Dermis microvascular lymphatic vessel endothelial cell (primary cell): ENCODE measurements around the gene TIAM2. TPM values are rescaled to one million over a fixed set of nuclear protein-coding genes. Genes with fewer than 3 reads are reported as not detected.
A peak's percentile ranks its signal among the peaks of the same experiment; 100 is the strongest.
"Not testable (repeated sequence)": the region's sequence is repeated elsewhere in the genome, so short reads cannot be mapped to it uniquely, and the experiment has no call there.

Experiments used
- DNase-seq, 2 donors: peaks; one replicate each; pipeline versions ENCODE4 v3.0.0 to v3.0.0-alpha.2; 2010; ENCODE audit warnings: low read depth in 2 of 2
- total RNA-seq: library from RNA; depleted of rRNA; stranded (reverse); fragments of >200 nt; gene quantifications from 2 replicates; pipeline ENCODE4 v1.2.1, GENCODE V29; 2014

Gene TIAM2
- total RNA-seq, 1 donor from 2014 or later, result 12.8 TPM

DNA sequence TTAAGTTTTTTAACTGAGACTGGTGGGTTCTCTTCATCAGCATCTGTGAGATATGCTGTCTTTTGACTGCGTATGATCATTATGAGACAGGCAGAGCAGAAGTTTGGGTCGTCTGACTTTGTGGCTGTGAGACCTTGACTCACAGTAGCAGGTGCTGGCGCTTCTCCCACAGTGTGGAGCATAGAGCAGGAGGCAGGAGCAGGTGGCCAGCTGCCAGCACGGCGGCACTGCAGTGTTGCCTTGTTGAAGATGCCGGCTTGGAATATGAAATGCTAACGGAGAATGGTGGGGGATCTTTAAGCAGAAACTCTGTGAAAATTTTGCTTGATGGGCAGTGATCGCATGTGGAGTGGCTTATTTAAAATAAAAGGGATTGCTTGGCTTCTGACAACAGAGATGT lies 105.0 kb downstream of the TIAM2 start:
- peak in 1 of 2 donors; percentile 62 for DNase-seq

- no peak for DNase-seq
Measured at GRCh38 chr6:155100591-155100990, 105.5 kb downstream of the TIAM2 start.

DNA sequence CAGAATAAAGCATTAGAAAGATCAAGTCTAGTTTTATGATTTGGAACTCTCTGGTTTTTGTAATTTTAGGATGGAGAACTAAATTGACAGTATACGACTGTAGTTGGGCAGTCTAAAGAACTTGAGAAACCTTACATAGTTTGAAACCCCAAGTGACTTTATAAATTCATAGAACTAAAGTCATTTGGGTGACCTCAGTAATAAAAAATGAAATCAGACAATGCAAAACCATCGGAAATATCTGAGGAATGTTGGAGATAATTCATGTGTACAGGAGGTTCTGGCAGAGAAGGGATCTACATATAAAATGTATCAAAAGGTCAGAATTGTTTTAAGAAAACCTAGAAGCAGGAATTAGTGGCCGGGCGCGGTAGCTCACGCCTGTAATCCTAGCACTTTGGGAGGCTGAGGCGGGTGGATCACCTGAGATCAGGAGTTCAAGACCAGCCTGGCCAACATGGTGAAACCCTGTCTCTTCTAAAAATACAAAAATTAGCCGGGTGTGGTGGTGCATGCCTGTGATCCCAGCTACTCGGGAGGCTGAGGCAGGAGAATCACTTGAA lies 108.0 kb downstream of the TIAM2 start:
- peak; percentile 40 to 63 for DNase-seq

DNA sequence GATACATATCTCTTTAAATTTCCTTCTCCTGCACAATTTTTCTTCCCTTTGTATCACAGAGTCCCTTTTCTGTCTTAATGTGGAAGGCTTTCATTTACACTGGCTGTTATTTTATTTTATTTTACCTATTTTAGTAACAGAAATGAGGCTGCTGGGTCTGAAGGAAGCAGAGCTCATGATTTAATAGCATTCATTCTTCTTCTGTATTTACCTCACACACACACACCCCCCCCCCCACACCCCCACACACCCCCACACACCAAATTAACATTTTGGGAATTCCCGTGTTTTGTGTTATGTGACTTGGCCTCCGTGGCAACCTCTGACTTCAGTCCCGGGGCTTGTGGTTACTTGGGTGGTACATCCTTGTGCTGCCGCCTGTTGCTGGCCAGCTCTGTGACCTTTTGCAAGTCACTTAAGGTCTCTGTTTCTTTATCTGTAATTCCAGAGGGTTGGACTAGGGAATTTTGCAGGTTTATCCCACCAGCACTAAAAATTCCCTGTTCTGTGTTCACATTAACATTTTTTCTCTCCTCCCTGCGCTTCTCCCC lies 108.8 kb downstream of the TIAM2 start:
- peak in 1 of 2 donors; percentile 46 for DNase-seq

DNA sequence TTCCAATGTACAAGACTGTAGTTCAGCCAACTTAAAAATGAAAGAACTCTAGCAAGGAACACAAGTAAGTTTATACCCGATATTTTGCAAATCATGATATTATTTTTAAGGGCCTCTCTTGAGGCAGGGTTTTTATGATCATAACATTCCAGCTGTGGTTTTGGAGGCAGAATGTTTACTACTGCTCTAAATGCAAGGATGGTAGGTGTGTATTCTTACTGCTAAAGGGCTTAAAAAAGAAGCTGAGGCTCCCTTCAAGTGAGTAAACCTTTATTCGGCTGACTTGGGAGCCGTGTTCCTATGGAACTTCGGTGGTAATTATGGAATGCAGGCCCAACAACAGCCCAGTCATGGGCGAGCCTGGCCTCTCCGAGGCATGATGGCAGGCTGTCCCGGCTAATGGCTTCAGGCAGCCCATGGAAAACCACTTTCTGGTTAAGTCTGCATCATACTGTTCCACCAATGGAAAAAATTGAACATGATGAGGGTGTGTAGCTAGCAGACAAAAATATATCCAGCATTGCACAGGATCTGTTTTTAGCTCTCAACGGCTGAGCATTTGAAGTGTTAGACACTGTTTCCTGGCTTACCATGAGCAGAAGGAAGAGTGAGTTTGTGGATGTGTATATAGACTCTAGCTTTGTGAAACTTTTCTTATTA lies 111.5 kb downstream of the TIAM2 start:
- DNase-seq, result no peak

GRCh38 chr6:155107432-155108069 lies 112.4 kb downstream of the TIAM2 start:
- DNase-seq, result no peak

DNA sequence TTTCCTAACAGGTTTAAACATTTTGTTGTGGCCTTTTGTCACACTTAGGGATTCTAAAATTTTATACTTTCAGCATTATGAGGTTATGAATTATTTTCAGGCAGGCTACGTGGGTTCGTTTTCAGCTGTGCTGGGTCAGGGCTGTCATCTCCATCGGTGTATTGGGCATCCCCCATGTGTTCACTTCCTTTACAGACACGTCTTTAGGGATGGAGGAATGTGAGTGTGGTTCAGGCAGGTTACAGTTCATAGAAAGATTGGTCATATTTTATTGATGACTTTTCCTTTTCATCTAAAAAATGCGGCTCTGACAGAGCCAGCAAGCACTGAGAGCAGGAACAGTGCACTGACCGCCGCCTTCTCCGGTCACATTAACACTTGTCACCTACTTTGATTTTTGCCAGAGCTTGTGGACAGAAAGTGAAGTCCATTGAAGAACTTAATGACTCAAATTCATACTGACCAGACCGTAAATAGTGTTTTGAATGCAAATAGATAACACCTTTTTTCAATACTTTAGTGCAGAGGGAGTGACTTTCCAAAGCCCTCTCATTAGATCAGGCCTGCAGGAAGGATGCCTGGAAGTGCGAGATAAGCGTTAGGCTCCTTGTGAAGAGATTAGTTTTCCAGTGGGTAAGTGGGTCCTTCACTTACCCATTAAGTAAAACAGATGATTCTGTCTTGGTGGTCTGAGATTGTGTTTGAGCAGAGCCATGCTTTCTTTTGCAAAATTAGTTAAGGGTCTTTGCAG lies 113.1 kb downstream of the TIAM2 start:
- peak in 1 of 2 donors; percentile 37 for DNase-seq

- no peak for DNase-seq
Measured at GRCh38 chr6:155110721-155111120, 115.6 kb downstream of the TIAM2 start.

DNA sequence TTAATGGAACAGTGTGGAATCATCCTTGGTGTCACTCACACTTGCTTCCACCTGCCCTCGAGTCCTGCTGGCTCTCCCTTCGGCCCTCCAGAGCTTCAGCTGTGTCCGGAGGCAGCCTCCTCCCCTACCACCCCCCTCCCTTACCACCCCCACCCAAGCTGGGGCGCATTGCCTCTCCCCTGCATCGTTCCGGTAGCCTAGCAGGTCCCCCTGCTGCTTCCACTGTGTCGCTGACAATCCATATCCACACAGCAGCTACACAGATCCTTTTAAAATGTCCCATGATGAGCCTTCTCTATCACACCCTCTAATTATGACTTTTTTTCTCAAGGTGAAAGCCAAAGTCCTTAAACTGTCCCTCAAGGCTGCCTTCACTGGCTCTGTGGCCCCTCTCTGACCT lies 117.6 kb downstream of the TIAM2 start:
- no peak for DNase-seq

DNA sequence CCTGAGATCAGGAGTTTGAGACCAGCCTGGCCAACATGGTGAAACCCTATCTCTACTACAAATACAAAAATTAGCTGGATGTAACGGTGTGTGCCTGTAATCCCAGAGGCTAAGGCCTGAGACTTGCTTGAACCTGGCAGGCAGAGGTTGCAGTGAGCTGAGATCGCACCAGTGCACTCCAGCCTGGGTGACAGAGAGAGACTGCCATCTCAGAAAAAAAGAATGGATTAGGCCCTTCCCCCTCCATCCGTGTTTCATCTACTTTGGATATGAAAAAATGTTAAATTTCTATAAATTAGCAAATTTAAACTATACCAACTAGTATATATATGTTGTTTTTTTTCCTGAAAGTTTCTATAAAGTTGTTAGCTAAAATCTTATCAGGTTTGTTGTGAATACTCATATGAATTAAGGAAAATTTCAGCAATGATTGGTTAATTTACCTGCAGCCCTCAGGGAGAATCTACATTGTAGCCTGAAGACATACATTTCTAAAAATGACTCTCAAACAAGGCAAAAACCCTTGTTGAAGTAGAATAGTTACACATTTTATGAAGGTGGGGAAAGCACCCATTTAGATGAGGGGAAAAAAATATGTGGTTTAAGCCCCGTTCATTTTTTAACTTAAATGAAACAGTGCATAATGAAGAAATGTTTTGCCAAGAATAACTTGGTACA lies 120.9 kb downstream of the TIAM2 start:
- DNase-seq, result no peak

DNA sequence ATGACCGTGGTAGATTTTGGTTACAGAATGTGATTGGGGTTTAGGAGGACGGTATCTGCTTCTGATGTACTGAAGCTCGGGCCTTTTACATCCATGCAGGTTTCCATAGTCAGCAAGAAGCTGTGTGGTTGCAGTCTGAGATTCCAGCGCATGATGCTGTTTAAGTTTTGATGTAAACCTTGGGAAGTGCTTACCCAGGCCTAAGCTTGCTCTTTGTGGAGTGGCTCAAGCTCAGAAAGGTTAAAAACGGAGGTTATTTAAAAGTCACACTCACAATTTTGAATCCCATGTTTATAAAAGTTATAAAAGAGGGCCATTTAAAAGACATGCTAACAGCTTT lies 121.4 kb downstream of the TIAM2 start:
- no peak for DNase-seq

DNA sequence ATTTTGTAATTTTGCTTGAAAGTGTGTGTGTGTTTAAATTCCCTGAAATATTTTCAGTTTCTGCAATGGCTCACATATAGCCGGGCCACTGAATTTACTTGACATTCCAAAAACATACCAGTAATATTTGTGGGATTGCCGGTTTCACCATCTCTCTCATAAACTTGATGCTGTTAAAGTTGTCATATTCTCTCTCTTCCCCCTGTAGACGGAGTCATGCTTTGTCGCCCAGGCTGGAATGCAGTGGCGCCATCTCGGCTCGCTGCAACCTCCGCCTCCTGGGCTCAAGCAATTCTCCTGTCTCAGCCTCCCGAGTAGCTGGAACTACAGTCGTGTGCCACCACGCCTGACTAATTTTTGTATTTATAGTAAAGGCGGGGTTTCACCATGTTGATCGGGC lies 122.1 kb downstream of the TIAM2 start:
- no peak for DNase-seq

DNA sequence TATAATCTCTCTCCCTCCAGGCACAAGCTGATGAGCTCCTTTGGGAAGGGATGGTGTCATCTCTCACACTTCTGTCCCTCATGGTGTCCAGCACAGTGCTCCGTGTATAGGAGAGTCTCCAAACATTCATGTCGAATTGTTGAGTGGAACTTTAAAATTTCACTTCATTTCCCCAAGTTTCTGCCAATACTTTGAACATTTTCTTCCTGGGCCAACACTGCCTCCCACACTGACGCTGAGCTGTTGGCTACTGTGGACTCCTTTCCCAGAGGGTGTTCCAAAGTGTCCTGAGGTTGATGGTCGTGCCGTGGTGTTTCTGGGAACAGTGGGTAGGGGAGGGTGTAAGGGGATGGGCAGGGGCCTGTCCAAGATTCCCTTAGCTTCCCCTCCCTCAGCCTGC lies 122.7 kb downstream of the TIAM2 start:
- DNase-seq, result no peak

DNA sequence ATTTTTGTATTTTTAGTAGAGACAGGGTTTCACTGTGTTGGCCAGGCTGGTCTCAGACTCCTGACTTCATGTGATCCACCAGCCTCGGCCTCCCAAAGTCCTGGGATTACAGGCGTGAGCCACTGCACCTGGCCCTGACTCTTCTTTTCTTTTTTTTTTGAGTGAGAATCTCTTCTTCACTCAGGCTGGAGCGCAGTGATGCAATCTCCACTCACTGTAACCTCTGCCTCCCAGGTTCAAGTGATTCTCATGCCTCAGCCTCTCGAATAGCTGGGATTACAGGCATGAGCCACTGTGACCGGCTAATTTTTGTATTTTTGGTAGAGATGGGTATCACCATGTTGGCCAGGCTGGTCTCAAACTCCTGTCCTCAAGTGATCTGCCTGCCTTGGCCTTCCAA lies 124.1 kb downstream of the TIAM2 start:
- DNase-seq, result not testable (repeated sequence)

GRCh38 chr6:155120034-155120433 lies 124.9 kb downstream of the TIAM2 start:
- no peak for DNase-seq

DNA sequence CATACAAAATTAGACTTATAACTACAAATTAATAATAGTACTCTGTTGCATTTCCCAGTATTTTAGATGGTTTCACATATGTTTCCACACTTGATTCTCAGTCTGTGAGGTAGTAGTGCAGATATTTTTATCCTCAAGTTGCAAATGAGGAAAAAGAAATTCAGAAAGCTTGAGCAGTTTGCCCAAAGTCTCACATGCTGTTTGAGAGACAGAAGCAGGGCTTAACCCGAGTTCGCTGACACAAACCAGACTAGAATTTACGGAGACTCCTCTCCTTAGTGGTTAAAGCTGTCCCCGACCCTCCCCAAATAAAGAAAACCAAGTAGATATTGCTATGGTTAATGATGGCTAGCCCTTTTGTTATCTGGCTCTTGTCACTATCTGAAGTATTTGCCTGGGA lies 126.2 kb downstream of the TIAM2 start:
- DNase-seq, result no peak

GRCh38 chr6:155121699-155122098 lies 126.6 kb downstream of the TIAM2 start:
- DNase-seq, result no peak

- DNase-seq, result no peak
Measured at GRCh38 chr6:155122199-155122950, 127.3 kb downstream of the TIAM2 start.

DNA sequence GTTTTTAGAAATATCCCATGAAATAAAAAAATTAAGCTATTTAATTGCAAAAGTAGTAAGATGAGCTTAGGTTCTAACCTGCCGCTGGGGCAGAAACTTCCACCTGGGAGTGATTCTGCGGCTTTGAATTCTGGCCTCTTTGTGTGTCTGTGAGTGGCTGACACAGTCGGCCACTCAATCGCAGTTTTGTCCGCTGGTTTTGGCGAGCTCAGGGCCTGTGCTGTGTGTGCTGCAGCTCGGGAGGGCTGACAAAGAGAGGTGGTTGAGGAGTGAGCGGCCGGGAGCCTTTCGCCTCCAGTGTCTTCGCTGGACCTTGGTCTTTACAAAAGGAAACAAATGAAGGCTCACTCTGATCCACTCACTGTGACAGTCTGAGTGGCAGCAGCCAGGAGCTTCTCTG lies 128.4 kb downstream of the TIAM2 start:
- no peak for DNase-seq

GRCh38 chr6:155125906-155126305 lies 130.8 kb downstream of the TIAM2 start:
- peak in 1 of 2 donors; percentile 46 for DNase-seq
